NCI-H748 (cell line): ENCODE data around the gene ST7.
A peak's percentile ranks its signal among the peaks of the same experiment; 100 is the strongest.
"Not testable (repeated sequence)": the region's sequence is repeated elsewhere in the genome, so short reads cannot be mapped to it uniquely, and the experiment has no call there.

Experiments
- DNase-seq: peaks from one replicate; lab custom pipeline; 2025; ENCODE audit not compliant: unreplicated experiment; lab: John Stamatoyannopoulos, UW

Gene ST7

GRCh38 chr7:116950889-116951351 is 2.4 kb upstream of the ST7 start:
- no peak for DNase-seq

GRCh38 chr7:116951366-116952292 is 1.7 kb upstream of the ST7 start:
- DNase-seq, result no peak

GRCh38 chr7:116952635-116953371 is 498 bp upstream of the ST7 start:
- DNase-seq, result peak; percentile 84

- peak; percentile 63 for DNase-seq
Measured at GRCh38 chr7:116953906-116954838, 871 bp downstream of the ST7 start.

- no peak for DNase-seq
Measured at GRCh38 chr7:116955340-116955739, 2.0 kb downstream of the ST7 start.

GRCh38 chr7:116955801-116956476 is 2.6 kb downstream of the ST7 start:
- no peak for DNase-seq

- no peak for DNase-seq
Measured at GRCh38 chr7:116956477-116956804, 3.1 kb downstream of the ST7 start.

GRCh38 chr7:116957874-116958273 is 4.6 kb downstream of the ST7 start:
- DNase-seq, result no peak

GRCh38 chr7:116961966-116962673 is 8.8 kb downstream of the ST7 start:
- not testable (repeated sequence) for DNase-seq

- no peak for DNase-seq
Measured at GRCh38 chr7:116963234-116963633, 9.9 kb downstream of the ST7 start.

- no peak for DNase-seq
Measured at GRCh38 chr7:116966601-116967000, 13.3 kb downstream of the ST7 start.

- no peak for DNase-seq
Measured at GRCh38 chr7:116967254-116967922, 14.1 kb downstream of the ST7 start.

- DNase-seq, result no peak
Measured at GRCh38 chr7:116967983-116968382, 14.7 kb downstream of the ST7 start.

GRCh38 chr7:116968631-116969030 is 15.3 kb downstream of the ST7 start:
- no peak for DNase-seq

GRCh38 chr7:116969371-116969902 is 16.1 kb downstream of the ST7 start:
- no peak for DNase-seq

GRCh38 chr7:116970238-116970910 is 17.1 kb downstream of the ST7 start:
- DNase-seq, result no peak

GRCh38 chr7:116971153-116971552 is 17.9 kb downstream of the ST7 start:
- DNase-seq, result not testable (repeated sequence)

GRCh38 chr7:116971869-116972268 is 18.6 kb downstream of the ST7 start:
- DNase-seq, result no peak
